Glutamatergic neuron (in vitro differentiated cells): Measurements from ENCODE around the gene WFS1. TPM values are rescaled to one million over a fixed set of nuclear protein-coding genes. Genes with fewer than 3 reads are reported as not detected.

Experiments
- DNase-seq: peaks from one replicate; pipeline ENCODE4 v3.0.0; 2022
- H3K27ac Mint-ChIP-seq: one replicate; pipeline ENCODE4 v1.8.0; 2020; ENCODE audit warnings: mild to moderate bottlenecking, mixed read lengths, inconsistent platforms; ENCODE audit not compliant: unreplicated experiment
- H3K27me3 Mint-ChIP-seq: one replicate; pipeline ENCODE4 v1.8.0; 2020; ENCODE audit warnings: mild to moderate bottlenecking, moderate library complexity, mixed read lengths, inconsistent platforms; ENCODE audit not compliant: unreplicated experiment
- H3K36me3 Mint-ChIP-seq: one replicate; pipeline ENCODE4 v1.8.0; 2020; ENCODE audit warnings: mild to moderate bottlenecking, mixed read lengths, inconsistent platforms; ENCODE audit not compliant: unreplicated experiment
- H3K4me1 Mint-ChIP-seq: one replicate; pipeline ENCODE4 v1.8.0; 2020; ENCODE audit warnings: mild to moderate bottlenecking, low read depth, mixed read lengths, inconsistent platforms; ENCODE audit not compliant: unreplicated experiment
- H3K4me3 Mint-ChIP-seq: one replicate; pipeline ENCODE4 v1.8.0; 2020; ENCODE audit warnings: mild to moderate bottlenecking, mixed read lengths, inconsistent platforms; ENCODE audit not compliant: unreplicated experiment
- H3K9me3 Mint-ChIP-seq: one replicate; pipeline ENCODE4 v1.8.0; 2020; ENCODE audit warnings: mild to moderate bottlenecking, moderate library complexity, mixed read lengths, inconsistent platforms; ENCODE audit not compliant: unreplicated experiment
- CTCF ChIP-seq: fragments of 200-600 bp; sonication (generic); IDR thresholded peaks from one replicate; pipeline ENCODE4 v1.5.0; 2021; ENCODE audit not compliant: partially characterized antibody, unreplicated experiment
- total RNA-seq: library from RNA; stranded (reverse); fragmentation: NEBNext Ultra II Directional; extraction: Animal tissue kit (Norgen Biotek cat#: 25700); gene quantifications from one replicate; pipeline ENCODE4 v1.2.1, GENCODE V29; 2021; ENCODE audit not compliant: unreplicated experiment

The WFS1 gene
- total RNA-seq, 1 donor from 2014 or later = 30.4 TPM

GRCh38 chr4:6351246-6352000 lies 81.8 kb downstream of the WFS1 start:
- Mint-ChIP-seq H3K27ac (no peak overlapping the region), H3K4me3 (no peak overlapping the region), H3K4me1 (peaks cover 25% of the 10 kb centered on the region), H3K9me3 (peaks cover 11% of the 10 kb centered on the region), H3K36me3 (no peaks in the 10 kb centered on the region), H3K27me3 (peaks cover 7% of the 10 kb centered on the region)
- TF ChIP-seq CTCF = no peak
- DNase-seq = no peak

- no peak for DNase-seq
- peaks cover 25% of the 10 kb centered on the region for H3K4me1 Mint-ChIP-seq
- peaks cover 11% of the 10 kb centered on the region for H3K9me3 Mint-ChIP-seq
- peak overlapping the region; percentile 40 for H3K27ac Mint-ChIP-seq
- peaks cover 7% of the 10 kb centered on the region for H3K27me3 Mint-ChIP-seq
- no peaks in the 10 kb centered on the region for H3K36me3 Mint-ChIP-seq
- no peak for TF ChIP-seq CTCF
- peak overlapping the region; percentile 61 for H3K4me3 Mint-ChIP-seq
Observed at GRCh38 chr4:6352031-6352692, 82.5 kb downstream of the WFS1 start.

Other genes starting within 250 kb of the WFS1 start
- 2.4 TPM for gene JAKMIP1, start 69.3 kb upstream of the WFS1 start, total RNA-seq
- gene PPP2R2C, start 202.8 kb downstream of the WFS1 start, total RNA-seq = 9.4 TPM